Stimulated activated naive CD8-positive, alpha-beta T cell treated with anti-CD3 and anti-CD28 coated beads, Interleukin-15, Interleukin-2, amounts not matched to agents 100 ng/mL and 50 ng/mL, for 24 hours (primary cell): ENCODE measurements around the gene SCN1A.

Experiments used
- H3K27ac Mint-ChIP-seq: one replicate; pipeline ENCODE4 v1.8.0; 2021; ENCODE audit warnings: mild to moderate bottlenecking, mixed read lengths
- H3K27me3 Mint-ChIP-seq: one replicate; pipeline ENCODE4 v1.8.0; 2021; ENCODE audit warnings: mixed read lengths
- H3K36me3 Mint-ChIP-seq: one replicate; pipeline ENCODE4 v1.8.0; 2021; ENCODE audit warnings: low read depth, mixed read lengths
- H3K4me1 Mint-ChIP-seq: one replicate; pipeline ENCODE4 v1.8.0; 2021; ENCODE audit warnings: low read depth, mixed read lengths
- H3K4me3 Mint-ChIP-seq: one replicate; pipeline ENCODE4 v1.8.0; 2021; ENCODE audit warnings: mild to moderate bottlenecking, mixed read lengths
- H3K9me3 Mint-ChIP-seq: one replicate; pipeline ENCODE4 v1.8.0; 2021; ENCODE audit warnings: mixed read lengths

The SCN1A gene

GRCh38 chr2:166127217-166128155 is at the start of gene SCN1A:
TSS of gene SCN1A (minus strand) at chr2:166128020. CDS start at chr2:166073621, 54,399 bp downstream.
- Mint-ChIP-seq H3K4me1 (no peaks in the 10 kb centered on the region), H3K4me3 (no peak within 1 kb of the TSS), H3K27ac (no peak within 1 kb of the TSS), H3K27me3 (peaks cover 12% of the 10 kb centered on the region), H3K9me3 (no peaks in the 10 kb centered on the region), H3K36me3 (no peaks in the 10 kb centered on the region)

GRCh38 chr2:166173263-166173662 is 45.4 kb upstream of the SCN1A start:
- Mint-ChIP-seq H3K27ac (no peak overlapping the region), H3K27me3 (peaks cover 6% of the 10 kb centered on the region), H3K9me3 (no peaks in the 10 kb centered on the region), H3K4me3 (no peak overlapping the region), H3K36me3 (no peaks in the 10 kb centered on the region), H3K4me1 (no peaks in the 10 kb centered on the region)

GRCh38 chr2:166171216-166171615 is 43.4 kb upstream of the SCN1A start:
- Mint-ChIP-seq H3K4me3 (no peak overlapping the region), H3K36me3 (no peaks in the 10 kb centered on the region), H3K27ac (no peak overlapping the region)

GRCh38 chr2:166170356-166170755 is 42.5 kb upstream of the SCN1A start:
- H3K36me3 Mint-ChIP-seq, result no peaks in the 10 kb centered on the region
- H3K4me1 Mint-ChIP-seq, result no peaks in the 10 kb centered on the region
- no peaks in the 10 kb centered on the region for H3K9me3 Mint-ChIP-seq
- H3K27ac Mint-ChIP-seq, result no peak overlapping the region
- no peak overlapping the region for H3K4me3 Mint-ChIP-seq
- H3K27me3 Mint-ChIP-seq, result peaks cover 3% of the 10 kb centered on the region

More at GRCh38 chr2:166171216-166171615, 43.4 kb upstream of the SCN1A start:
- Mint-ChIP-seq H3K9me3 (no peaks in the 10 kb centered on the region), H3K4me1 (no peaks in the 10 kb centered on the region), H3K27me3 (peaks cover 3% of the 10 kb centered on the region)

- H3K9me3 Mint-ChIP-seq, result no peaks in the 10 kb centered on the region
These were observed 39.6 kb upstream of the SCN1A start for GRCh38 chr2:166167449-166167848.

GRCh38 chr2:166163775-166164174 is 36.0 kb upstream of the SCN1A start:
- H3K4me3 Mint-ChIP-seq, result no peak overlapping the region
- no peaks in the 10 kb centered on the region for H3K36me3 Mint-ChIP-seq
- H3K27me3 Mint-ChIP-seq, result peaks cover 7% of the 10 kb centered on the region
- H3K4me1 Mint-ChIP-seq, result no peaks in the 10 kb centered on the region
- no peaks in the 10 kb centered on the region for H3K9me3 Mint-ChIP-seq
- H3K27ac Mint-ChIP-seq, result no peak overlapping the region

More at GRCh38 chr2:166167449-166167848, 39.6 kb upstream of the SCN1A start:
- H3K4me1 Mint-ChIP-seq, result no peaks in the 10 kb centered on the region
- H3K36me3 Mint-ChIP-seq, result no peaks in the 10 kb centered on the region
- peaks cover 3% of the 10 kb centered on the region for H3K27me3 Mint-ChIP-seq
- no peak overlapping the region for H3K4me3 Mint-ChIP-seq
- H3K27ac Mint-ChIP-seq, result no peak overlapping the region

- no peak overlapping the region for H3K4me3 Mint-ChIP-seq
- H3K4me1 Mint-ChIP-seq, result no peaks in the 10 kb centered on the region
- no peaks in the 10 kb centered on the region for H3K9me3 Mint-ChIP-seq
- peaks cover 14% of the 10 kb centered on the region for H3K27me3 Mint-ChIP-seq
- H3K36me3 Mint-ChIP-seq, result no peaks in the 10 kb centered on the region
- H3K27ac Mint-ChIP-seq, result no peak overlapping the region
These were observed 30.7 kb upstream of the SCN1A start for GRCh38 chr2:166158546-166158945.

- no peaks in the 10 kb centered on the region for H3K36me3 Mint-ChIP-seq
- H3K4me3 Mint-ChIP-seq, result no peak overlapping the region
- H3K27me3 Mint-ChIP-seq, result peaks cover 17% of the 10 kb centered on the region
- no peak overlapping the region for H3K27ac Mint-ChIP-seq
- no peaks in the 10 kb centered on the region for H3K4me1 Mint-ChIP-seq
- H3K9me3 Mint-ChIP-seq, result no peaks in the 10 kb centered on the region
These were observed 29.8 kb upstream of the SCN1A start for GRCh38 chr2:166157578-166157977.

- Mint-ChIP-seq H3K4me1 (no peaks in the 10 kb centered on the region), H3K4me3 (no peak overlapping the region), H3K27ac (no peak overlapping the region), H3K9me3 (no peaks in the 10 kb centered on the region), H3K27me3 (peaks cover 17% of the 10 kb centered on the region), H3K36me3 (no peaks in the 10 kb centered on the region)
These were observed 29.2 kb upstream of the SCN1A start for GRCh38 chr2:166156985-166157490.

- peaks cover 17% of the 10 kb centered on the region for H3K27me3 Mint-ChIP-seq
- no peaks in the 10 kb centered on the region for H3K4me1 Mint-ChIP-seq
- H3K36me3 Mint-ChIP-seq, result no peaks in the 10 kb centered on the region
- no peak overlapping the region for H3K4me3 Mint-ChIP-seq
- H3K9me3 Mint-ChIP-seq, result no peaks in the 10 kb centered on the region
- H3K27ac Mint-ChIP-seq, result no peak overlapping the region
These were observed 27.8 kb upstream of the SCN1A start for GRCh38 chr2:166155589-166155988.

- no peaks in the 10 kb centered on the region for H3K36me3 Mint-ChIP-seq
- no peak overlapping the region for H3K27ac Mint-ChIP-seq
- H3K4me1 Mint-ChIP-seq, result no peaks in the 10 kb centered on the region
These were observed 27.0 kb upstream of the SCN1A start for GRCh38 chr2:166154685-166155338.

GRCh38 chr2:166152064-166152463 is 24.2 kb upstream of the SCN1A start:
- Mint-ChIP-seq H3K27ac (no peak overlapping the region), H3K27me3 (peaks cover 7% of the 10 kb centered on the region), H3K4me3 (no peak overlapping the region), H3K4me1 (no peaks in the 10 kb centered on the region), H3K36me3 (no peaks in the 10 kb centered on the region), H3K9me3 (no peaks in the 10 kb centered on the region)

More at GRCh38 chr2:166154685-166155338, 27.0 kb upstream of the SCN1A start:
- no peak overlapping the region for H3K4me3 Mint-ChIP-seq
- H3K27me3 Mint-ChIP-seq, result peaks cover 16% of the 10 kb centered on the region
- H3K9me3 Mint-ChIP-seq, result no peaks in the 10 kb centered on the region

GRCh38 chr2:166148500-166149400 is 20.9 kb upstream of the SCN1A start:
- Mint-ChIP-seq H3K36me3 (no peaks in the 10 kb centered on the region), H3K27me3 (peaks cover 4% of the 10 kb centered on the region), H3K27ac (no peak overlapping the region), H3K9me3 (no peaks in the 10 kb centered on the region), H3K4me1 (no peaks in the 10 kb centered on the region), H3K4me3 (no peak overlapping the region)

GRCh38 chr2:166147883-166148282 is 20.1 kb upstream of the SCN1A start:
- H3K27ac Mint-ChIP-seq, result no peak overlapping the region
- H3K4me3 Mint-ChIP-seq, result no peak overlapping the region
- no peaks in the 10 kb centered on the region for H3K4me1 Mint-ChIP-seq
- H3K27me3 Mint-ChIP-seq, result no peaks in the 10 kb centered on the region
- H3K9me3 Mint-ChIP-seq, result no peaks in the 10 kb centered on the region
- H3K36me3 Mint-ChIP-seq, result no peaks in the 10 kb centered on the region
